H1 (cell line): ENCODE results near the gene ZNF804B. TPM values are rescaled to one million over a fixed set of nuclear protein-coding genes. Genes with fewer than 3 reads are reported as not detected.

Experiments
- CTCF ChIA-PET: fragments of 300-600 bp; sonication (Branson Sonifier 250); formaldehyde crosslinking; loops from one replicate; lab custom pipeline; 2021; ENCODE audit not compliant: partially characterized antibody; lab: Charles Lee
- POLR2A ChIA-PET: fragments of 300-600 bp; sonication (Branson Sonifier 250); formaldehyde crosslinking; loops from one replicate; lab custom pipeline; 2021; ENCODE audit warnings: inconsistent platforms; ENCODE audit not compliant: partially characterized antibody; lab: Charles Lee
- DNase-seq, 2 experiments: peaks; one replicate each; pipeline versions ENCODE4 v3.0.0 to v3.0.0-alpha.2; 2010 to 2022; ENCODE audit warnings: low spot score in 2 of 2, low read depth in 1 of 2, mixed read lengths in 1 of 2
- FAIRE-seq: peaks from 2 replicates; lab custom pipeline; 2011; peaks lifted over from hg19 to GRCh38; lab: Jason Lieb, UNC
- H2AFZ ChIP-seq: 2 replicates; pipeline ENCODE4 v1.8.1; 2012; ENCODE audit warnings: low read length, inconsistent platforms
- H2AK5ac ChIP-seq: 2 replicates; pipeline ENCODE4 v1.6.1; 2013; ENCODE audit warnings: low read depth, low read length
- H2BK120ac ChIP-seq: replicated peaks from 2 replicates; pipeline ENCODE3; 2013; ENCODE audit warnings: low read depth, low read length, inconsistent platforms
- H2BK12ac ChIP-seq: 2 replicates; pipeline ENCODE4 v1.6.1; 2013; ENCODE audit warnings: low read depth, low read length
- H2BK15ac ChIP-seq: 2 replicates; pipeline ENCODE4 v1.6.1; 2013; ENCODE audit warnings: low read length
- H2BK20ac ChIP-seq: 2 replicates; pipeline ENCODE4 v1.6.1; 2013; ENCODE audit warnings: low read length
- H2BK5ac ChIP-seq: 2 replicates; pipeline ENCODE4 v1.6.1; 2013; ENCODE audit warnings: low read depth, low read length
- H3K14ac ChIP-seq: 2 replicates; pipeline ENCODE4 v1.6.1; 2013; ENCODE audit warnings: inconsistent platforms; ENCODE audit not compliant: insufficient read length
- H3K18ac ChIP-seq: 2 replicates; pipeline ENCODE4 v1.6.1; 2013; ENCODE audit warnings: low read length; ENCODE audit errors: extremely low read depth
- H3K23ac ChIP-seq: 2 replicates; pipeline ENCODE4 v1.6.1; 2013; ENCODE audit warnings: inconsistent platforms; ENCODE audit not compliant: insufficient read length
- H3K23me2 ChIP-seq: 2 replicates; pipeline ENCODE4 v1.6.1; 2013; ENCODE audit warnings: low read depth, low read length
- H3K27ac ChIP-seq: 2 replicates; pipeline ENCODE4 v1.6.1; 2011; ENCODE audit warnings: low read depth, low read length, inconsistent platforms
- H3K27me3 ChIP-seq, 4 experiments: replicated peaks in 1 of 4; 1 replicate in 1 of 4; 2 replicates in 3 of 4; pipeline versions ENCODE4 v1.6.1 to v1.8.1; 2011 to 2013; ENCODE audit warnings: low read length in 3 of 4, mild to moderate bottlenecking in 3 of 4, inconsistent platforms in 2 of 4, mixed read lengths in 2 of 4, moderate library complexity in 1 of 4; ENCODE audit not compliant: control insufficient read depth in 3 of 4, insufficient read depth in 3 of 4; ENCODE audit errors: extremely low read depth in 1 of 4
- H3K36me3 ChIP-seq, 4 experiments: 2 replicates each; pipeline versions ENCODE4 v1.6.1 to v1.8.1; 2011 to 2013; ENCODE audit warnings: mild to moderate bottlenecking in 4 of 4, low read length in 3 of 4, moderate library complexity in 2 of 4, control low read depth in 1 of 4, inconsistent platforms in 1 of 4; ENCODE audit not compliant: insufficient read depth in 4 of 4, control insufficient read depth in 2 of 4
- H3K4ac ChIP-seq: replicated peaks from 2 replicates; pipeline ENCODE3; 2013; ENCODE audit warnings: low read length, low read depth, mixed read lengths, inconsistent platforms; ENCODE audit not compliant: insufficient read length
- H3K4me1 ChIP-seq, 4 experiments: replicated peaks in 1 of 4; 1 replicate in 1 of 4; 2 replicates in 3 of 4; pipeline versions ENCODE4 v1.6.1 to v1.8.1; 2011 to 2013; ENCODE audit warnings: low read length in 3 of 4, inconsistent platforms in 2 of 4, mixed read lengths in 1 of 4; ENCODE audit not compliant: insufficient read depth in 4 of 4, control insufficient read depth in 3 of 4
- H3K4me2 ChIP-seq, 2 experiments: 2 replicates each; pipeline versions ENCODE4 v1.6.1 to v1.8.1; 2011 to 2013; ENCODE audit warnings: low read depth in 2 of 2, low read length in 2 of 2, control low read depth in 1 of 2, inconsistent platforms in 1 of 2, mild to moderate bottlenecking in 1 of 2; ENCODE audit not compliant: insufficient read depth in 1 of 2
- H3K4me3 ChIP-seq, 4 experiments: fragments of 200-600, 300-600 bp in 1 of 4; sonication (generic), shearing (Covaris generic), sonication (Bioruptor Twin) in 1 of 4; 2 replicates each; pipeline versions ENCODE4 v1.5.1 to v1.8.1; 2011 to 2016; ENCODE audit warnings: low read length in 4 of 4, low read depth in 3 of 4, control low read depth in 2 of 4, inconsistent platforms in 2 of 4, mild to moderate bottlenecking in 2 of 4, mixed read lengths in 1 of 4, moderate library complexity in 1 of 4; ENCODE audit not compliant: insufficient read depth in 2 of 4; ENCODE audit errors: extremely low read depth in 1 of 4
- H3K56ac ChIP-seq: replicated peaks from 2 replicates; pipeline ENCODE3; 2013; ENCODE audit warnings: low read depth, mild to moderate bottlenecking, mixed read lengths, low read length, inconsistent platforms; ENCODE audit not compliant: insufficient read length
- H3K79me1 ChIP-seq: 2 replicates; pipeline ENCODE4 v1.6.1; 2013; ENCODE audit warnings: low read depth, low read length, control low read depth
- H3K79me2 ChIP-seq, 2 experiments: 2 replicates each; pipeline versions ENCODE4 v1.6.1 to v1.8.1; 2012 to 2013; ENCODE audit warnings: low read length in 2 of 2, mild to moderate bottlenecking in 2 of 2, inconsistent platforms in 1 of 2; ENCODE audit not compliant: insufficient read depth in 2 of 2, control insufficient read depth in 1 of 2
- H3K9ac ChIP-seq, 4 experiments: replicated peaks in 1 of 4; 1 replicate in 1 of 4; 2 replicates in 3 of 4; pipeline versions ENCODE4 v1.6.1 to v1.8.1; 2011 to 2013; ENCODE audit warnings: low read depth in 3 of 4, low read length in 3 of 4, control low read depth in 2 of 4, mild to moderate bottlenecking in 2 of 4, moderate library complexity in 2 of 4, inconsistent platforms in 1 of 4; ENCODE audit errors: extremely low read depth in 1 of 4
- H3K9me3 ChIP-seq, 2 experiments: 2 replicates each; pipeline versions ENCODE4 v1.6.1 to v1.8.1; 2012 to 2013; ENCODE audit warnings: mild to moderate bottlenecking in 2 of 2, moderate library complexity in 2 of 2, control low read depth in 1 of 2, inconsistent platforms in 1 of 2, low read depth in 1 of 2, low read length in 1 of 2, mixed read lengths in 1 of 2; ENCODE audit not compliant: insufficient read depth in 2 of 2
- H4K20me1 ChIP-seq, 2 experiments: replicated peaks in 1 of 2; 2 replicates each; pipeline versions ENCODE3 to v1.8.1; 2011 to 2013; ENCODE audit warnings: inconsistent platforms in 2 of 2, low read length in 2 of 2, mild to moderate bottlenecking in 1 of 2; ENCODE audit not compliant: insufficient read depth in 2 of 2, control insufficient read depth in 1 of 2
- H4K5ac ChIP-seq: 2 replicates; pipeline ENCODE4 v1.6.1; 2013; ENCODE audit warnings: low read length, low read depth, mixed read lengths, inconsistent platforms; ENCODE audit not compliant: insufficient read length
- H4K8ac ChIP-seq: 2 replicates; pipeline ENCODE4 v1.8.0; 2013; ENCODE audit warnings: mild to moderate bottlenecking, moderate library complexity, low read length, inconsistent platforms; ENCODE audit not compliant: insufficient read depth; ENCODE audit errors: extremely low read depth
- H4K91ac ChIP-seq: replicated peaks from 2 replicates; pipeline ENCODE3; 2013; ENCODE audit warnings: low read length, mixed read lengths, inconsistent platforms; ENCODE audit not compliant: insufficient read length
- WGBS, 2 experiments: shearing (Covaris generic) in 1 of 2; methylation state at CpG; one replicate each; pipeline versions ENCODE4 v1.1.6 to v1.1.7; 2013 to 2015; ENCODE audit warnings: low lambda C conversion rate in 2 of 2, mixed read lengths in 2 of 2, inconsistent platforms in 1 of 2, low coverage in 1 of 2, missing lambda C conversion rate in 1 of 2; ENCODE audit not compliant: insufficient replicate concordance in 2 of 2, insufficient coverage in 1 of 2, insufficient read length in 1 of 2; ENCODE audit errors: extremely low coverage in 1 of 2, missing lambda C conversion rate in 1 of 2; 5-methylcytosine and 5-hydroxymethylcytosine counted together
- polyA plus RNA-seq, 7 experiments: library from polyadenylated mRNA; depleted of rRNA in 3 of 7; stranded (reverse) in 5 of 7; unstranded in 2 of 7; fragments of >200 nt in 5 of 7; fragments of 200-250 nt in 2 of 7; gene quantifications; 1 replicate in 5 of 7; 2 replicates in 1 of 7; 4 replicates in 1 of 7; pipeline versions ENCODE4 v1.2.1 to v1.2.3, GENCODE V29; 2011 to 2013; ENCODE audit warnings: missing spikeins in 2 of 7, mixed read lengths in 2 of 7
- total RNA-seq: library from RNA; stranded (reverse); fragmentation: NEBNext Ultra II Directional; extraction: Animal tissue kit (Norgen Biotek cat#: 25700); gene quantifications from 2 replicates; pipeline ENCODE4 v1.2.1, GENCODE V29; 2021

ZNF804B gene
- total and polyA plus RNA-seq, 2 of the 8 experiments (the other 6 are each of a cell fraction or from before 2014, with no cell fraction given), result not detected

GRCh38 chr7:89049043-89049442, 289.5 kb downstream of the ZNF804B start:
- WGBS, 2 experiments, result 90% methylated on average over 3 of the region's 3 CpGs; no CpG with 5 or more reads in 1 of the 2 experiments
- Histone ChIP-seq H3K9ac (no peak overlapping the region), H2AK5ac (no peak overlapping the region), H3K4me3 (no peak overlapping the region), H4K5ac (no peak overlapping the region), H3K4me2 (no peak overlapping the region), H2BK20ac (no peak overlapping the region), H3K18ac (no peak overlapping the region), H2BK5ac (no peak overlapping the region), H3K56ac (no peak overlapping the region), H3K4ac (no peak overlapping the region), H3K4me1 (no peaks in the 10 kb centered on the region), H2BK15ac (no peak overlapping the region), H2BK120ac (no peak overlapping the region), H3K27me3 (no peaks in the 10 kb centered on the region), H3K27ac (no peak overlapping the region), H4K20me1 (no peaks in the 10 kb centered on the region), H2AFZ (no peak overlapping the region; the same call in 1 of the 2 replicates), H3K36me3 (no peaks in the 10 kb centered on the region), H3K23me2 (no peaks in the 10 kb centered on the region), H3K9me3 (peaks cover 15 to 17% of the 10 kb centered on the region in 2 experiments), H2BK12ac (no peak overlapping the region), H3K14ac (no peak overlapping the region), H3K79me1 (no peaks in the 10 kb centered on the region), H3K79me2 (no peaks in the 10 kb centered on the region), H3K23ac (no peak overlapping the region), H4K8ac (no peak overlapping the region), H4K91ac (no peak overlapping the region)
- FAIRE-seq (no peak), DNase-seq (no peak)
- CTCF ChIA-PET, result no interaction called here
- POLR2A ChIA-PET, result no interaction called here
